ENCODE results near the gene COL4A6. TPM values are rescaled to one million over a fixed set of nuclear protein-coding genes. Genes with fewer than 3 reads are reported as not detected.

Gene COL4A6
- total and polyA plus RNA-seq, 2 of the 8 experiments (the other 6 are each of a cell fraction or from before 2014, with no cell fraction given) = 5.9 to 11.8 TPM

- DNase-seq (ENCODE audit: low read depth in 1 of 2, low spot score in 2 of 2) (no peak), FAIRE-seq (no peak)
- no peak overlapping the region for H3K56ac ChIP-seq (replicated peaks; ENCODE audit: insufficient read length, low read depth, low read length)
- ChIA-PET POLR2A (ENCODE audit: partially characterized antibody) (no interaction called here), CTCF (ENCODE audit: partially characterized antibody) (interaction anchor here (0.6 kb wide), 1 partner anchor 48 kb away, joined by 3 read pairs; no protein-coding TSS in a partner anchor)
- no peak overlapping the region for H2BK20ac ChIP-seq (ENCODE audit: low read length)
- H3K79me1 ChIP-seq (ENCODE audit: low read depth, low read length) = no peaks in the 10 kb centered on the region
- no peak overlapping the region for H2BK120ac ChIP-seq (replicated peaks; ENCODE audit: low read depth, low read length)
- H2AFZ ChIP-seq (ENCODE audit: low read length) = no peak overlapping the region
- no peaks in the 10 kb centered on the region for H3K4me1 ChIP-seq (replicated peaks in 1 of 4; ENCODE audit: control insufficient read depth in 3 of 4, insufficient read depth in 4 of 4, low read length in 3 of 4)
- no peaks in the 10 kb centered on the region for H3K9me3 ChIP-seq (ENCODE audit: insufficient read depth in 2 of 2, low read depth in 1 of 2, low read length in 1 of 2)
- H3K27me3 ChIP-seq (replicated peaks in 1 of 4; ENCODE audit: control insufficient read depth in 3 of 4, extremely low read depth in 1 of 4, insufficient read depth in 3 of 4, low read length in 3 of 4) = no peaks in the 10 kb centered on the region; a peak in 1 of 7 replicates
- TF ChIP-seq JUND (IDR thresholded peaks at IDR 0.05; ENCODE audit: low read length) (no peak), POLR2AphosphoS5 (IDR thresholded peaks at IDR 0.05; ENCODE audit: low read depth, low read length) (no peak), RNF2 (IDR thresholded peaks at IDR 0.05; ENCODE audit: borderline replicate concordance, low read depth, low read length, missing control alignments, poor library complexity, severe bottlenecking) (no peak)
- H4K20me1 ChIP-seq (replicated peaks in 1 of 2; ENCODE audit: control insufficient read depth in 1 of 2, insufficient read depth in 2 of 2, low read length in 2 of 2) = no peaks in the 10 kb centered on the region
- no peak overlapping the region for H4K8ac ChIP-seq (ENCODE audit: extremely low read depth, insufficient read depth, low read length)
- H3K4me3 ChIP-seq (ENCODE audit: extremely low read depth in 1 of 4, insufficient read depth in 2 of 4, low read depth in 3 of 4, low read length in 4 of 4) = no peak overlapping the region
- no peak overlapping the region for H2BK15ac ChIP-seq (ENCODE audit: low read length)
- WGBS, 2 experiments (ENCODE audit: extremely low coverage in 1 of 2, insufficient coverage in 1 of 2, insufficient read length in 1 of 2, insufficient replicate concordance in 2 of 2, low coverage in 1 of 2, low lambda C conversion rate in 2 of 2, missing lambda C conversion rate in 1 of 2) = 100% methylated on average over 1 of the region's 1 CpG; no CpG with 5 or more reads in 1 of the 2 experiments
- no peak overlapping the region for H3K9ac ChIP-seq (replicated peaks in 1 of 4; ENCODE audit: extremely low read depth in 1 of 4, low read depth in 3 of 4, low read length in 3 of 4)
- H3K27ac ChIP-seq (ENCODE audit: low read depth, low read length) = no peak overlapping the region
- H3K23me2 ChIP-seq (ENCODE audit: low read depth, low read length) = no peaks in the 10 kb centered on the region
- no peak overlapping the region for H3K23ac ChIP-seq (ENCODE audit: insufficient read length)
- H3K79me2 ChIP-seq (ENCODE audit: control insufficient read depth in 1 of 2, insufficient read depth in 2 of 2, low read length in 2 of 2) = no peaks in the 10 kb centered on the region
- H2AK5ac ChIP-seq (ENCODE audit: low read depth, low read length) = no peak overlapping the region
- H2BK12ac ChIP-seq (ENCODE audit: low read depth, low read length) = no peak overlapping the region
- H2BK5ac ChIP-seq (ENCODE audit: low read depth, low read length) = no peak overlapping the region
- no peak overlapping the region for H3K18ac ChIP-seq (ENCODE audit: extremely low read depth, low read length)
- H3K36me3 ChIP-seq (ENCODE audit: control insufficient read depth in 2 of 4, insufficient read depth in 4 of 4, low read length in 3 of 4) = no peaks in the 10 kb centered on the region
- no peak overlapping the region for H3K4me2 ChIP-seq (ENCODE audit: insufficient read depth in 1 of 2, low read depth in 2 of 2, low read length in 2 of 2)
- H3K4ac ChIP-seq (replicated peaks; ENCODE audit: insufficient read length, low read depth, low read length) = no peak overlapping the region
- no peak overlapping the region for H4K91ac ChIP-seq (replicated peaks; ENCODE audit: insufficient read length, low read length)
- no peak overlapping the region for H3K14ac ChIP-seq (ENCODE audit: insufficient read length)
- no peak overlapping the region for H4K5ac ChIP-seq (ENCODE audit: insufficient read length, low read depth, low read length)
These were observed 126.2 kb downstream of the COL4A6 start for GRCh38 chrX:108312011-108312410.

All from H1 (cell line).